ENCODE measurements around the gene SCMH1.

Gene SCMH1

GRCh38 chr1:41053316-41053715, 188.8 kb downstream of the SCMH1 start:
- peak overlapping the region in 6 of 11 experiments; percentile 13 to 54 (median 35); a peak in 6 of 22 replicates for H3K4me2 ChIP-seq
- no peak for TF ChIP-seq Cebpa-rat (IDR thresholded peaks at IDR 0.05)
- H3K4me1 ChIP-seq, result peaks cover 0 to 12% (median 9%) of the 10 kb centered on the region in 10 experiments; a peak in 12 of 20 replicates
- no peak overlapping the region; a peak in 1 of 22 replicates for H3K9ac ChIP-seq
- no peaks in the 10 kb centered on the region for H3K27me3 ChIP-seq
- H3K9me3 ChIP-seq (replicated peaks in 1 of 11), result no peaks in the 10 kb centered on the region
- peak overlapping the region in 8 of 11 experiments; percentile 6 to 73 (median 38); a peak in 11 of 22 replicates for H3K27ac ChIP-seq
- H4K20me1 ChIP-seq, result no peaks in the 10 kb centered on the region
- no peak overlapping the region for H3K4me3 ChIP-seq
- H3K36me3 ChIP-seq, result peaks cover 43 to 100% (median 92%) of the 10 kb centered on the region in 11 experiments

DNA sequence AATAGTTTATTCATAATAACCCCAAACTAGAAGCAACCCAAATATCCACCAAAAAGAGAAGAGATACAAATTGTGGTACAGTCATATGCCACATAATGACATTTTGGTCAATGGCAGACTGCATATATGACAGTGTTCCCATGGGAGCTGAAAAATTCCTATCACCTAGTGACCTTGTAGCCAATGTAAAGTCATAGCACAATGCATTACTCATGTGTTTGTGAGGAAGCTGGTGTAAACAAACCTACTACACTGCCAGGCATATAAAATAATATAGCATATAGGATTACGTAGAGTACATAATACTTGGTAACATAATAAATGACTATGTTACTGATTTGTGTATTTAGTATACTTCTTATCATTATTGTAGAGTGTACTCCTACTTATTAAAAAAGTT, 191.1 kb downstream of the SCMH1 start:
- Histone ChIP-seq H3K4me1 (peaks cover 0 to 12% (median 9%) of the 10 kb centered on the region in 10 experiments; a peak in 12 of 20 replicates), H3K36me3 (peaks cover 60 to 100% (median 92%) of the 10 kb centered on the region in 11 experiments), H3K27me3 (no peaks in the 10 kb centered on the region), H3K9me3 (replicated peaks in 1 of 11) (no peaks in the 10 kb centered on the region), H3K27ac (no peak overlapping the region), H4K20me1 (no peaks in the 10 kb centered on the region; a peak in 1 of 22 replicates), H3K4me3 (no peak overlapping the region), H3K9ac (no peak overlapping the region), H3K4me2 (no peak overlapping the region)
- no peak for TF ChIP-seq Cebpa-rat (IDR thresholded peaks at IDR 0.05)

- Histone ChIP-seq H3K4me2 (no peak overlapping the region), H3K27me3 (no peaks in the 10 kb centered on the region), H3K4me3 (no peak overlapping the region), H4K20me1 (no peaks in the 10 kb centered on the region; a peak in 1 of 22 replicates), H3K27ac (no peak overlapping the region), H3K36me3 (peaks cover 68 to 100% (median 93%) of the 10 kb centered on the region in 11 experiments), H3K9me3 (replicated peaks in 1 of 11) (no peaks in the 10 kb centered on the region), H3K4me1 (peaks cover 0 to 12% (median 7%) of the 10 kb centered on the region in 10 experiments; a peak in 12 of 20 replicates), H3K9ac (no peak overlapping the region)
- TF ChIP-seq Cebpa-rat (IDR thresholded peaks at IDR 0.05), result no peak
These were observed 193.6 kb downstream of the SCMH1 start for GRCh38 chr1:41048540-41048939.

- no peak for TF ChIP-seq Cebpa-rat (IDR thresholded peaks at IDR 0.05)
- no peaks in the 10 kb centered on the region for H3K27me3 ChIP-seq
- no peak overlapping the region for H3K27ac ChIP-seq
- no peak overlapping the region for H3K9ac ChIP-seq
- peaks cover 0 to 14% (median 3%) of the 10 kb centered on the region in 10 experiments; a peak in 10 of 20 replicates for H3K4me1 ChIP-seq
- no peaks in the 10 kb centered on the region for H3K9me3 ChIP-seq (replicated peaks in 1 of 11)
- H3K4me3 ChIP-seq, result no peak overlapping the region
- H3K36me3 ChIP-seq, result peaks cover 68 to 100% (median 96%) of the 10 kb centered on the region in 11 experiments
- H4K20me1 ChIP-seq, result no peaks in the 10 kb centered on the region; a peak in 1 of 22 replicates
- no peak overlapping the region for H3K4me2 ChIP-seq
These were observed 195.7 kb downstream of the SCMH1 start for GRCh38 chr1:41046347-41046775.

- Histone ChIP-seq H3K4me1 (peaks cover 0 to 17% (median 4%) of the 10 kb centered on the region in 10 experiments; a peak in 10 of 20 replicates), H3K36me3 (peaks cover 65 to 100% (median 96%) of the 10 kb centered on the region in 11 experiments), H4K20me1 (no peaks in the 10 kb centered on the region; a peak in 1 of 22 replicates), H3K27me3 (no peaks in the 10 kb centered on the region), H3K4me3 (no peak overlapping the region), H3K9me3 (replicated peaks in 1 of 11) (no peaks in the 10 kb centered on the region), H3K9ac (no peak overlapping the region), H3K4me2 (no peak overlapping the region), H3K27ac (no peak overlapping the region)
- TF ChIP-seq Cebpa-rat (IDR thresholded peaks at IDR 0.05), result no peak
These were observed 196.4 kb downstream of the SCMH1 start for GRCh38 chr1:41045740-41046139.

DNA sequence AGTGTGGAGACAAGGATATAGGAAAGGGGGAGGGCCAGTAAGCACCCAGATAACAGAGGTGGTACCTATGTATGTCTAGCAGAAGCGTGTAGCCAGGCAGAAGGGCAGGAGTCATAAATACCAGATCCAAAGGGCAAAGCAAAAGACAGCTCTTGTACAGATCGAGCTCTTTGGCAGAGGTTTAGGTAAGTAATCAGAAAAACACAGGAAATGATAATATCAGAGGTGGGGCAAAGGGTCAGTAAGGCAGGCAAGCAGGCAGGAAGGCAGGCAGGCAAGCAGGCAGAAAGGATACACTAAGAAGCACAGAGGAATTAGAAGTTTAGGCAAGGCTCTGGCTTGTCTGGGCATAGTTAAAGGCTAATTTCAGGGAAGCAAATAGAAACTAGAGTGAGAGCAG, 197.9 kb downstream of the SCMH1 start:
- H3K36me3 ChIP-seq, result peaks cover 60 to 100% (median 96%) of the 10 kb centered on the region in 11 experiments

GRCh38 chr1:41041614-41042270, 200.4 kb downstream of the SCMH1 start:
- no peaks in the 10 kb centered on the region; a peak in 1 of 22 replicates for H4K20me1 ChIP-seq
- peaks cover 60 to 100% (median 96%) of the 10 kb centered on the region in 11 experiments for H3K36me3 ChIP-seq
- H3K9ac ChIP-seq, result no peak overlapping the region
- H3K9me3 ChIP-seq (replicated peaks in 1 of 11), result no peaks in the 10 kb centered on the region
- H3K4me3 ChIP-seq, result no peak overlapping the region
- no peak for TF ChIP-seq Cebpa-rat (IDR thresholded peaks at IDR 0.05)
- H3K4me1 ChIP-seq, result peaks cover 0 to 17% (median 4%) of the 10 kb centered on the region in 10 experiments; a peak in 10 of 20 replicates
- peak overlapping the region in 4 of 11 experiments; percentile 26 to 60 (median 44); a peak in 8 of 22 replicates for H3K4me2 ChIP-seq
- no peaks in the 10 kb centered on the region for H3K27me3 ChIP-seq
- peak overlapping the region in 1 of 11 experiments; percentile 22; a peak in 2 of 22 replicates for H3K27ac ChIP-seq

More for the DNA sequence above, 197.9 kb downstream of the SCMH1 start:
- TF ChIP-seq Cebpa-rat (IDR thresholded peaks at IDR 0.05), result no peak
- no peak overlapping the region for H3K4me2 ChIP-seq
- no peak overlapping the region for H3K27ac ChIP-seq
- H4K20me1 ChIP-seq, result no peaks in the 10 kb centered on the region; a peak in 1 of 22 replicates
- H3K9ac ChIP-seq, result no peak overlapping the region
- peaks cover 0 to 17% (median 4%) of the 10 kb centered on the region in 10 experiments; a peak in 10 of 20 replicates for H3K4me1 ChIP-seq
- H3K27me3 ChIP-seq, result no peaks in the 10 kb centered on the region
- no peaks in the 10 kb centered on the region for H3K9me3 ChIP-seq (replicated peaks in 1 of 11)
- H3K4me3 ChIP-seq, result no peak overlapping the region

DNA sequence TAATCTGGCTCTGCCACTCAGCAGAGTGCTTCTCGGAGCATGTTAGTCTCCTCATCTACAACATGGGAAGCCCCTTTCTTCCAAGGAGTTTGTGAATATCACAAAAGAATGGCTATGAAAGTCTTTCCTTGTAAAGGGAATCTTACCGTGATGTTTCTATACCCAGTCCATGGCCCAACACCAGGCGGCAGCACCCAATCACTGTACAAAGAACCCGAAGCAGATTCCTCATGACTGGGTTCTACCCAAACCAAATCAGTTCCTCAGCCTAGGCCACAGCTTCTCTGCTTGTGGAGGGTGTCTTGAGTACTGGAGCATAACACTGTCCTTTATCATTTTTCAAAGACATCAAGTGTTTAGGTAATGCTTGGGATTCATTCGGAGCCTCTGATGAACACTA, 204.0 kb downstream of the SCMH1 start:
- no peak overlapping the region for H3K9ac ChIP-seq
- H3K36me3 ChIP-seq, result peaks cover 67 to 100% (median 98%) of the 10 kb centered on the region in 11 experiments
- no peak overlapping the region for H3K27ac ChIP-seq
- H3K9me3 ChIP-seq (replicated peaks in 1 of 11), result no peaks in the 10 kb centered on the region
- H3K4me2 ChIP-seq, result no peak overlapping the region
- no peaks in the 10 kb centered on the region for H4K20me1 ChIP-seq
- no peaks in the 10 kb centered on the region for H3K27me3 ChIP-seq
- peaks cover 0 to 17% (median 4%) of the 10 kb centered on the region in 10 experiments; a peak in 10 of 20 replicates for H3K4me1 ChIP-seq
- no peak overlapping the region for H3K4me3 ChIP-seq
- no peak for TF ChIP-seq Cebpa-rat (IDR thresholded peaks at IDR 0.05)

DNA sequence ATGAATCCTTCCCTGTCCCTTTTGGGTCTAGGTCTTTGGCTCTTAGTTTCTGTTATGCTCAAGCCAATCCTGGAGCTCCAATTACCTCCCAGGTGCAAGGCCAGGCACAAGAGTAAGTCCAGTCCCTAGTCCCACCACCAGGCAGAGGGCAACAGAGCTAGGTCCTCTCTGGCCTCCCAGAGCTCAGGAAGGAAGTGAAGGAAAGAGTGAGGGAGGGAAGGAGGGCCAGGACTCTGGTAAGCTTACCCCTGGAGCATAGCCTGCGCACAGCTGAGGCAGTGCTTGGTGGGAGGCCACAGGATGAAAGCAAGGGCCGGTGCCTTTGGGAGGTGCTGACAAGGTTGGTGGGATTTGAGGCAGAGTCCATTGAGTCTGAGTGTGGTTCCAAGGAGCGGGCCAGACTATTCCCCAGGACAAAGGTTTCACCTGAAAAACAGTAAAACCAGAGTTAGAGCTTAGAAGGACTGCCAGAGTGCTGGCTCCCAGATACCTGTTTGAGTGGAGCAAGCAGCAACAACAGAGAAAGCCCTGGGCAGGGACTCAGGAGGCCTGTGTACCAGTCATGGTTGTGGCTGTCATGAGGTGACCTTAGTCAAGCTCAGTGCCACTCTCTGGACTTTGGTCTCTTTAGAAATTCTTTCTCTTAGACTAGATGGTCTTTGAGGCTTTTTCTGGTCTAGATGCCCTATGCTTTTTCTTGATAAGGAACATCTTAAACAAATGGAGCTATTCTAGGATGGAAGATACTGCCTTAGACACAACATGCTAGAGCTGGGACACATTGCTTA, 204.8 kb downstream of the SCMH1 start:
- H3K9me3 ChIP-seq (replicated peaks in 1 of 11), result no peaks in the 10 kb centered on the region

More for the DNA sequence above, 204.8 kb downstream of the SCMH1 start:
- 0 out of 22 replicates have a peak overlapping the region, but pooled peaks of 1 of the 11 experiments have one; percentile 10 for H3K27ac ChIP-seq
- no peaks in the 10 kb centered on the region for H4K20me1 ChIP-seq
- peaks cover 0 to 13% (median 4%) of the 10 kb centered on the region in 10 experiments; a peak in 10 of 20 replicates for H3K4me1 ChIP-seq
- H3K36me3 ChIP-seq, result peaks cover 75 to 100% (median 98%) of the 10 kb centered on the region in 11 experiments
- H3K4me2 ChIP-seq, result no peak overlapping the region
- H3K27me3 ChIP-seq, result no peaks in the 10 kb centered on the region
- H3K9ac ChIP-seq, result no peak overlapping the region
- no peak for TF ChIP-seq Cebpa-rat (IDR thresholded peaks at IDR 0.05)
- H3K4me3 ChIP-seq, result no peak overlapping the region
